Endothelial cell of hepatic sinusoid (primary cell): ENCODE measurements around the gene HS3ST4.
"Not testable (repeated sequence)": the region's sequence is repeated elsewhere in the genome, so short reads cannot be mapped to it uniquely, and the experiment has no call there.

ENCODE experiments used
- in situ Hi-C: cut with HindIII; loops from 2 replicates; pipeline ENCODE4 v1.10.0; 2017; ENCODE audit warnings: low sequenced_read_pairs

HS3ST4 gene

GRCh38 chr16:26070302-26071100 is 378.7 kb downstream of the HS3ST4 start:
- in situ Hi-C loops, result no loop called here

DNA sequence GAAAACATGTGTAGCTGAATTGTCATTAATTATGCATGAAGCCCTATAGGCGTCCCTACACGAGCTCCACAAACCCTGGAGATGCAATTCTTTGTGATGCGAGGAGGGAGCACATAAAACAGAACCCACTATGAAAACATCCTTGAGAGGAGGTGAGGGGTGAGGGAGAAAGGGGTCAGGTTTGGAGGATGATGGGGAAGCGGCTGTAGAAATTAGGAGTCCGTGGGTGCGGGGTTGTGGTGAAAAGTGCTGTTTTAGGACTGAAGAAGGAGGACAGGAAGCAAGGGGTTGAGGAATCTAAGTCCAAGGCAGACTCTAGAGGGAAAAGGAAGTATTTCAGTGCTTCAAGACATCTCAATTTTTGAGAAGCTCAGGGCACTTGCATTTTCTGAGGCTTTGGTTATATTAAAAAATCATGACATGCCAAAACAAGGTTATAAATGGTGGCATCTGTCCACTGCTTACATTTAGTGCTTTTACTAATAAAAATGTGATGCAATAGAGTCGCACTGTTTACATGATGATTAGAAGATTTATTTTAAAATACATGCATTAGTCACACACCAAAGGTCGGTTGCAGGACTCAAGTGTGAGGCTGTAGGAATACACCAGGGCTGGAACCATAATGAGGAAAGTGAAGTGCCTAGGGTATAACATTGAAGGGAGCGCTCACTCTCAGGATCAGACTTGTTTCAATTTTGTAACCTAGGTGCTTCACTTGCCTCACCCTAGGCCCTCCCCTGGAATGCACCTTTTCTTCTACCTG is 379.5 kb downstream of the HS3ST4 start:
- in situ Hi-C loops, result no loop called here

- in situ Hi-C loops, result no loop called here
Observed at GRCh38 chr16:26078716-26079355, 387.1 kb downstream of the HS3ST4 start.

DNA sequence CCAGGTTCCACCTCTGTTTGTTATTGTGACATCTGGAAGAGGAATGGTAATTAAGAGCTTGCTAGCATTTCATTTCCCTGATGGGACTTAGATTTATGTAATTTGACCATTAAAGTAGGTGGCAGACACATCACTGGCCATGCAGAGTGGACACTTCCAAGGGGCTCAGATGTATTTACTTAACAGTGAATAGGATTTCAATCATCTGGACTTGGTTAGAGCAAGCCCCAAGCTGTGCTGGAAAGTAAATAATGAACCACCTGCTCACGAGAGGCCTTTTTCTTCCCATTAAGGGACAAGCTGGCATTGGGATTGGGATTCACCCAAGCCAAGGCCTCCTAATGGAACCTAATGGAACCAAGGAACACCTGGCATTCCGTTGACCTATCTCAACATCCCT is 395.3 kb downstream of the HS3ST4 start:
- in situ Hi-C loops, result loop anchor here (10.0 kb wide), 1 partner anchor 58 kb away; no protein-coding TSS in a partner anchor

DNA sequence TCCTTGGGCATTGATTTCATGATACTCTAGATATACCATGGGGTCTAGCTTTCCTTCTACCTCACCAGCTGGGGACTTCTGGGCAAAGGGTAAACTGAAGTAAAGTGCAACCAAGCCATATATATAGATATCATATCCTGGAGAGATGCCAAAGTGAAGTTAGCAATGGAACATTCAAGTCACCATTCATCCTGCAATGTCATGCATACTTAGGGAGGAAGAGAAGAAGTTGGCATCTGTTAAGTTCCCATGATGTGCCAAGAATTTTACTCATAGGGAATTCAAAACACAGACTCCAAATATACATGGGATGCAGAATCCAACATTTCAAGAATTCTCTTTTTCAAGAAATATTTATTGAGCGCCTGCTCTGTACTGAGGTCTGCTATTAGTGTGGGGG is 399.8 kb downstream of the HS3ST4 start:
- in situ Hi-C loops, result no loop called here

DNA sequence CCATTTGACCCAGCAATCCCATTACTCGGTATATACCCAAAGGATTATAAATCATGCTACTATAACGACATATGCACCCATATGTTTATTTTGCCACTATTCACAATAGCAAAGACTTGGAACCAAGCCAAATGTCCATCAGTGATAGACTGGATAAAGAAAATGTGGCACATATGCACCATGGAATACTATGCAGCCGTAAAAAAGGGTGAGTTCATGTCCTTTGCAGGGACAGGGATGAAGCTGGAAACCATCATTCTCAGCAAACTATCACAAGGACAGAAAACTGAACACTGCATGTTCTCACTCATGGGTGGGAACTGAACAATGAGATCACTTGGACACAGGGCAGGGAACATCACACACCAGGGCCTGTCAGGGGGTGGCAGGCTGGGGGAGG is 406.4 kb downstream of the HS3ST4 start:
- in situ Hi-C loops, result not testable (repeated sequence)

- in situ Hi-C loops, result no loop called here
Observed at GRCh38 chr16:26102369-26102768, 410.6 kb downstream of the HS3ST4 start.

GRCh38 chr16:26108836-26109505 is 417.2 kb downstream of the HS3ST4 start:
- in situ Hi-C loops, result no loop called here

- in situ Hi-C loops, result no loop called here
Observed at GRCh38 chr16:26111900-26112299, 420.1 kb downstream of the HS3ST4 start.

DNA sequence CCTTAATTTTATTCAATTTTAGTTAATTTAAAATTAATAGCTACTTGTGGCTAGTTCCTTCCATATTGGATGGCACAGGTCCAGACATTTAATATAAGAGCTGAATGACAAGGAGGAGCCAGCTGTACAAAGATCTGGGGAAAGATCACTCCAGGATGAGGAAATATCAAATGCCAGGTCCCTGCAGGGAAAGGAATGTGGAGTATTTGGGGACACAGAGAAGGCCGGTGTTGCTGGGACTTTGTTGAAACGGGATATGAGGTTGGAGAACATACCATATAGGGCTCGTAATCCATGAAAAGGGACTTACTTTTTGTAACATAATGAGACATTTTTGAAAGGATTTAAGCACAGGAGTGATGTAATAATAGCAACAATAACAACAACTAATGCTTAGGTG is 426.8 kb downstream of the HS3ST4 start:
- in situ Hi-C loops, result no loop called here

DNA sequence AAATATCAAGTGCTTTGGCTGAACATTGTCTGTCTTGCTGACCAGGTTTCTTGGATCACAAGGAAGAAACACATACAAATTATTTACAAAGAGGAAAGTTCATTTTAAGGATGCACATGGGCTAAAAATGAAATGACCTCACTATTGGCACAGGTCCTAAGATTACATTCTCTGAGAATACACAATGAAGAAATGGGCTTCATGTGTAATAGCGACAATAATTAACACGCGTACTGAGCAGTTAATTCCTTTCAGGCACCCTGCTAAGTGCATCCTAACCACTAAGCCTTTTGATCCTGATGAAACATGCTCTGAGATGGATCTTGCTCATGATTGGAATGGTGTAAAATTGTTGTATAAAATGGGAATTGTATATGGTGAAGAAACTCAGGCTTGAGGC is 429.0 kb downstream of the HS3ST4 start:
- in situ Hi-C loops, result no loop called here

DNA sequence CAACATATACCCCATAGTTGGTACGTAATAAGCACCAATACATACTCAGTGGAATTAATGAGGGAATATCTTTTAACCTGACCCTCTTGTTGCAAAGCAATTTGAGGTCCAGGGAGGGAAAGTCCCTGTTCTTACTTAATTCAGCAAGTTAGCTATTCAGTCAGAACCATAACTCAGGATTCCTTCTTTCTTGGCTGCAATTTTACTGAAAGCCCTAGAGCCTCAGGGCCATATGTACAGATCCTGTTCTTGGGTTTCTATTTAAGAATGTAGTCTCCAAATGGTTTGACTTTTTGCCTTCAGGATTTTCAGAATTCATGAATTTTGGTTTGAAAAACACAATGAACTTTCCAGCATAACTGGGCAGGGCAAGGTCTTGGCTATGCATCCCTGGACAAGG is 436.5 kb downstream of the HS3ST4 start:
- in situ Hi-C loops, result no loop called here

DNA sequence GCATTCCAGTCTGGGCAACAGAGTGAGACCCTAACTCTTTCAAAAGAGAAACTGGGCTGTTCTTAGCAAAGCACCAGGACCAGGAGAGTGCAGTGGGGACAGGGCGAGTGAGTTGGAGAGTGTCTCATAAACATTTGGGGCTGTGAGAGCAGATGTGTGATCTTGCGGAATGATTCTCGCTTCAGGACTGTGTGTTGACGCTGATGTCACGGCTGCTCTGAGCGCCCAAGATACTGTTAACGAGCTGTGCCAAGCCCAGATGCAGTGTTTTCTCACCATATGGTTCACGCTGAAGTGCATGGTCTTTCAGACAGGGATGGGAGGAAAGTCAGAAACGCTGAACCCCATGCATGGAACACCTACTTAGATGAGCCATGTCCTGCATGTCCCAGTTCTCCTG is 438.2 kb downstream of the HS3ST4 start:
- in situ Hi-C loops, result no loop called here

GRCh38 chr16:26133416-26134093 is 441.8 kb downstream of the HS3ST4 start:
- in situ Hi-C loops, result no loop called here

- in situ Hi-C loops, result no loop called here
Observed at GRCh38 chr16:26134588-26134987, 442.8 kb downstream of the HS3ST4 start.

DNA sequence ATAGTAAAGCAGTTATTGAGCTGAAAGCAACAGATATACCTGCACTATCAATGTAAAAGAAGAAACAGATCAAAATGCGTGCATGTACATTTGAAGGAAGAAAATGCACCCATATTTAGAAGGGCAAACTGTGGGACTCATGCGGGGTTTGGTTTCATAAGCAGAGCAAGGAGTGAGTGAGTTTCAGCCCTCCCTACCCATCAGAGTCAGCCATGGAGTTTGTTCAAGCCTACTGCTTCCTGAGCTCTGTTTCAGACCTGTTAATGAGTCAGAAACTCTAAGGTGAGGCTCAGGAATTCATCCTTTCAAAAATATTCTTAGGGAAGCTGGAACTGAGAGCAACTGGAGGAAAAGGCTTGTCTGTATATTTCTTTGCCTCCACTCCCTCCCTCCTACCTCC is 446.2 kb downstream of the HS3ST4 start:
- in situ Hi-C loops, result no loop called here

DNA sequence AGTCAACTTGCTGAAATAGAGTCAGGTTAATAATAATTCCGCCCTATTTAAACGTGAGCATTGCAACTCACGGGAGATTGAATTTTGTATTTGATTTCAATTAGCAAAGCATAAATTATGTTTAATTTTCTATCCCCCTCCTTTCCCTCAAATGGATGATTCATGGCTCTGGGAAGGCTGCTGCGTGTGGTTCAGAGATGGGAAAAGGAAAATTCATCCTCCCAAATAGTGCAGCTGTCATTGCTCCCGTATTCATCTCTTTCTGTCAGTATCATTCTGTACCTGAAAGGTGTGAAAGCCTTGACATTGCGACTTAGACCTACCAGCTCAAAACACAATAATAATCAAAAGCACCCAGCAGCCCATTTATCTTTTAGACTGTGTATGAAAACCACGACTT is 447.3 kb downstream of the HS3ST4 start:
- in situ Hi-C loops, result no loop called here

GRCh38 chr16:26139884-26140283 is 448.1 kb downstream of the HS3ST4 start:
- in situ Hi-C loops, result loop anchor here (10.0 kb wide), 1 partner anchor 55 kb away; no protein-coding TSS in a partner anchor

DNA sequence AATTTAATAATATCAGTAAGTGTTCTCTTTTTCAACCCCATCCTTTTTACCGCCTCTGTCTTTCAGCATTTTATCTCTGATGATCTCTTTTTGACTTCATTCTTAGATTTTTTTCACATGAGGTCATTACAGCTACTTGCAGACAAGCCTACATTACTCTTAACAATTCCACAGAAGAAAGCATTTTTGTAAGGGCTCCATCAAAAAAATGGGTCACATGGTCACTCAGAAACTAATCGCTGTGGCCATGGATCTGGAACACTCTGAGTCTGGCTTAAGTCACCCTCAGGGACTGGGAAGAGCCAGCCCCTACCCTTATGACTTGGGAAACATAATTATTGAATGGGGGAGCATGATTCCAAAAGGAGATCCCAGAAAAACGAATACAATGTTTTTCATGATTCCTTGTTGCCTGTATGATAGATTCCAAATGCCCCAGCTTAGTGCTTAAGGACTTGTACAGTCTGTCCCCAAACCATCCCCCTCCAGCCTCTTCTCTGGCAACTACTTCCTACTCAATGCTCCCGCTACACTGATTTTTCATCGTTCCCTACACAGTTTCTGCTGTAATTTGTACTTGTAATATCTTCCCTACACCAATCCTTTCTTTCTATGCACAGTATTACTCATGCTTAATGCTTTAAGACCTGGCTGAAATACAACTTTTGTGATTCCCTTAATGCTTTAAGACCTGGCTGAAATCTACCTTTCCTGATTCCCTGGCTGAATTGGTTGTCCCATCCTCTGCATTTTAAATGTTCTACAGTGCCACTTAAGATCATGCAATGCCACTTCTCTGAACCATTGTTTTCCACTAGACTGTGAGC is 457.8 kb downstream of the HS3ST4 start:
- in situ Hi-C loops, result loop anchor here (10.0 kb wide), 1 partner anchor 65 kb away; no protein-coding TSS in a partner anchor

- in situ Hi-C loops, result no loop called here
Observed at GRCh38 chr16:26155221-26155620, 463.5 kb downstream of the HS3ST4 start.
